Endothelial cell of umbilical vein (primary cell): ENCODE data around the gene SRGAP1. TPM values are rescaled to one million over a fixed set of nuclear protein-coding genes. Genes with fewer than 3 reads are reported as not detected.

Source experiments
- BruUV-seq: library from RNA; stranded (reverse); fragments of 400-500 nt; replicated peaks from 2 replicates; lab custom pipeline; 2021; lab: Mats Ljungman, UMichigan
- CTCF ChIA-PET: fragments of 300-600, 350-600 bp; sonication (Branson Sonifier 250); formaldehyde crosslinking; loops from one replicate; lab custom pipeline; 2021; ENCODE audit warnings: antibody characterized with exemption, inconsistent platforms; lab: Charles Lee
- POLR2A ChIA-PET: fragments of 300-600, 350-600 bp; sonication (Branson Sonifier 250); formaldehyde crosslinking; loops from one replicate; lab custom pipeline; 2021; ENCODE audit warnings: antibody characterized with exemption, inconsistent platforms; lab: Charles Lee
- DNase-seq: peaks from one replicate; pipeline ENCODE4 v3.0.0-alpha.2; 2011; ENCODE audit warnings: low read depth, low spot score
- FAIRE-seq: peaks from 2 replicates; lab custom pipeline; 2011; peaks lifted over from hg19 to GRCh38; lab: Jason Lieb, UNC
- H2AFZ ChIP-seq: 2 replicates; pipeline ENCODE4 v1.6.0; 2012; ENCODE audit warnings: low read depth, low read length, control low read depth, inconsistent platforms
- H3K27ac ChIP-seq: 2 replicates; pipeline ENCODE4 v1.5.1; 2011; ENCODE audit warnings: low read depth, mild to moderate bottlenecking, control low read depth, low read length, moderate library complexity; ENCODE audit not compliant: insufficient read depth
- H3K27me3 ChIP-seq, 2 experiments: 2 replicates each; pipeline versions ENCODE4 v1.6.0 to v1.6.1; 2011; ENCODE audit warnings: low read length in 2 of 2, mixed read lengths in 1 of 2; ENCODE audit not compliant: control insufficient read depth in 2 of 2, insufficient read depth in 2 of 2
- H3K36me3 ChIP-seq, 2 experiments: 2 replicates in 1 of 2; 3 replicates in 1 of 2; pipeline ENCODE4 v1.5.1; 2011; ENCODE audit warnings: low read length in 2 of 2, mild to moderate bottlenecking in 1 of 2, moderate library complexity in 1 of 2; ENCODE audit not compliant: control insufficient read depth in 2 of 2, insufficient read depth in 2 of 2; ENCODE audit errors: extremely low read depth in 1 of 2
- H3K4me1 ChIP-seq: 3 replicates; pipeline ENCODE4 v1.5.1; 2011; ENCODE audit warnings: mild to moderate bottlenecking, low read length; ENCODE audit not compliant: control insufficient read depth, insufficient read depth; ENCODE audit errors: extremely low read depth
- H3K4me2 ChIP-seq: 2 replicates; pipeline ENCODE4 v1.6.1; 2011; ENCODE audit warnings: low read length, control low read depth, mixed read lengths; ENCODE audit not compliant: insufficient read depth
- H3K4me3 ChIP-seq, 3 experiments: fragments of 200-600 bp in 1 of 3; sonication (generic), shearing (Covaris generic) in 1 of 3; replicated peaks in 1 of 3; 2 replicates each; pipeline ENCODE4 v1.5.1; 2011 to 2016; ENCODE audit warnings: control low read depth in 3 of 3, low read length in 3 of 3, mild to moderate bottlenecking in 2 of 3, inconsistent platforms in 1 of 3, low read depth in 1 of 3, moderate library complexity in 1 of 3; ENCODE audit not compliant: insufficient read depth in 1 of 3
- H3K79me2 ChIP-seq: 2 replicates; pipeline ENCODE4 v1.6.0; 2012; ENCODE audit warnings: low read length, inconsistent platforms; ENCODE audit not compliant: control insufficient read depth, insufficient read depth
- H3K9ac ChIP-seq: replicated peaks from 2 replicates; pipeline ENCODE3; 2011; ENCODE audit warnings: low read length, control low read depth; ENCODE audit not compliant: insufficient read depth; ENCODE audit errors: extremely low read depth
- H3K9me1 ChIP-seq: replicated peaks from 3 replicates; pipeline ENCODE4 v1.6.0; 2011; ENCODE audit warnings: mild to moderate bottlenecking, low read length; ENCODE audit not compliant: control insufficient read depth, insufficient read depth; ENCODE audit errors: extremely low read depth
- H3K9me3 ChIP-seq: replicated peaks from 2 replicates; pipeline ENCODE4 v1.5.1; 2012; ENCODE audit warnings: low read length, inconsistent platforms; ENCODE audit not compliant: control insufficient read depth, insufficient read depth
- H4K20me1 ChIP-seq: replicated peaks from 2 replicates; pipeline ENCODE3; 2011; ENCODE audit warnings: mild to moderate bottlenecking, low read length; ENCODE audit not compliant: control insufficient read depth, insufficient read depth; ENCODE audit errors: extremely low read depth
- CTCF ChIP-seq, 2 donors: IDR thresholded peaks; 1 replicate in 1 of 2; 2 replicates in 1 of 2; pipeline ENCODE4 v1.5.1; 2011; ENCODE audit warnings: low read length in 2 of 2, mild to moderate bottlenecking in 2 of 2, moderate library complexity in 2 of 2, control low read depth in 1 of 2, inconsistent platforms in 1 of 2, low read depth in 1 of 2; ENCODE audit not compliant: insufficient read depth in 1 of 2; ENCODE audit errors: extremely low read depth in 1 of 2
- EZH2 ChIP-seq: IDR thresholded peaks from 2 replicates; pipeline ENCODE4 v1.6.1; 2012; ENCODE audit warnings: borderline replicate concordance, low read depth, mild to moderate bottlenecking, moderate library complexity, low read length, inconsistent platforms; ENCODE audit not compliant: severe bottlenecking
- FOS ChIP-seq: IDR thresholded peaks from 2 replicates; pipeline ENCODE4 v1.6.1; 2011; ENCODE audit warnings: mild to moderate bottlenecking, low read length, moderate library complexity, borderline replicate concordance; ENCODE audit not compliant: insufficient read depth
- GATA2 ChIP-seq: IDR thresholded peaks from 2 replicates; pipeline ENCODE4 v1.7.0; 2011; ENCODE audit warnings: low read depth, mild to moderate bottlenecking, moderate library complexity, mixed read lengths, low read length; ENCODE audit not compliant: insufficient read length, insufficient read depth
- JUN ChIP-seq: IDR thresholded peaks from 2 replicates; pipeline ENCODE4 v1.6.1; 2011; ENCODE audit warnings: borderline replicate concordance, low read depth; ENCODE audit not compliant: insufficient read length, insufficient read depth
- MYC ChIP-seq: IDR thresholded peaks from one replicate; pipeline ENCODE4 v1.6.1; 2011; ENCODE audit warnings: mild to moderate bottlenecking, low read depth, low read length
- POLR2A ChIP-seq: IDR thresholded peaks from 2 replicates; pipeline ENCODE4 v1.6.1; 2012; ENCODE audit warnings: low read depth, mild to moderate bottlenecking, control low read depth, low read length
- POLR2AphosphoS5 ChIP-seq: IDR thresholded peaks from 2 replicates; pipeline ENCODE4 v1.6.1; 2012; ENCODE audit warnings: low read depth, mild to moderate bottlenecking, control low read depth, low read length, moderate library complexity; ENCODE audit not compliant: insufficient read depth
- dilution Hi-C: fragments of 300-500 bp; cut with MboI; formaldehyde crosslinking; loops from one replicate; pipeline ENCODE4 v1.15.0; 2019; ENCODE audit warnings: low sequenced_read_pairs; ENCODE audit not compliant: extremely low pct_ligation_motif_present
- intact Hi-C: fragments of 100-400 bp; cut with micrococcal nuclease; formaldehyde crosslinking; loops from one replicate; pipeline ENCODE4 v1.10.0; 2022
- polyA plus RNA-seq, 4 experiments: library from polyadenylated mRNA; depleted of rRNA in 3 of 4; stranded (reverse) in 3 of 4; unstranded in 1 of 4; fragments of >200 nt; gene quantifications; 2 replicates each; pipeline versions ENCODE4 v1.2.1 to v1.2.3, GENCODE V29; 2011 to 2012; ENCODE audit warnings: missing spikeins in 1 of 4
- total RNA-seq: library from RNA; stranded (reverse); gene quantifications from 2 replicates; pipeline ENCODE4 v1.2.3, GENCODE V29; 2021
- TF ChIP-seq, protein P1 (sequence below): IDR thresholded peaks from 2 replicates; pipeline ENCODE4 v1.6.1; 2011; ENCODE audit not compliant: insufficient read depth, insufficient read length

The SRGAP1 gene
- total and polyA plus RNA-seq, 2 donors (not counting 3 experiments of a cell fraction or from before 2014, with no cell fraction given) = 4.9 to 16.3 TPM

- Histone ChIP-seq H3K27me3 (no peaks in the 10 kb centered on the region), H3K79me2 (peaks cover 4% of the 10 kb centered on the region), H3K4me1 (no peaks in the 10 kb centered on the region), H3K27ac (no peak overlapping the region), H2AFZ (no peak overlapping the region), H3K9me3 (no peaks in the 10 kb centered on the region), H3K36me3 (no peaks in the 10 kb centered on the region), H3K4me2 (no peak overlapping the region), H3K9me1 (no peaks in the 10 kb centered on the region), H4K20me1 (no peaks in the 10 kb centered on the region), H3K4me3 (no peak overlapping the region), H3K9ac (no peak overlapping the region)
- ChIA-PET POLR2A (no interaction called here), CTCF (interaction anchor here (0.9 to 1.7 kb wide), 5 partner anchors 9 to 44 kb away, joined by 3 to 9 read pairs (median 3); partner anchors contain the start of gene SRGAP1)
- no TSS peak for BruUV-seq
- intact Hi-C loops (no loop called here), dilution Hi-C loops (no loop called here)
- DNase-seq (no peak), FAIRE-seq (no peak)
- TF ChIP-seq POLR2AphosphoS5 (no peak), MYC (no peak), CTCF (IDR thresholded peaks at IDR 0.05; ENCODE audit: extremely low read depth in 1 of 2, insufficient read depth in 1 of 2, low read depth in 1 of 2, low read length in 2 of 2) (no peak), GATA2 (no peak), FOS (no peak), POLR2A (no peak), JUN (no peak), EZH2 (no peak)
- TF ChIP-seq, protein P1, sequence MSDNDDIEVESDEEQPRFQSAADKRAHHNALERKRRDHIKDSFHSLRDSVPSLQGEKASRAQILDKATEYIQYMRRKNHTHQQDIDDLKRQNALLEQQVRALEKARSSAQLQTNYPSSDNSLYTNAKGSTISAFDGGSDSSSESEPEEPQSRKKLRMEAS = no peak
Measured at GRCh38 chr12:63888908-63889635, 44.6 kb downstream of the SRGAP1 start.
